Tibial nerve (tissue), 4 donors: ENCODE data around the gene SPOCK1. TPM values are rescaled to one million over a fixed set of nuclear protein-coding genes. Genes with fewer than 3 reads are reported as not detected.

Experiments
- DNase-seq, 2 donors: peaks; one replicate each; pipeline ENCODE4 v3.0.0-alpha.2; 2019; ENCODE audit warnings: low spot score in 2 of 2
- H3K27ac ChIP-seq, 4 donors: fragments of 200-600 bp; sonication (generic) in 3 of 4; one replicate each; pipeline ENCODE4 v1.5.1; 2017 to 2019; ENCODE audit warnings: mild to moderate bottlenecking in 1 of 4
- H3K27me3 ChIP-seq, 2 donors: fragments of 200-600 bp; sonication (generic) in 1 of 2; one replicate each; pipeline versions ENCODE4 v1.5.1 to v1.6.0; 2017 to 2019
- H3K36me3 ChIP-seq, 3 donors: fragments of 200-600 bp; sonication (generic); one replicate each; pipeline ENCODE4 v1.5.1; 2018 to 2019
- H3K4me1 ChIP-seq, 4 donors: fragments of 200-600 bp; sonication (generic) in 3 of 4; one replicate each; pipeline ENCODE4 v1.5.1; 2017 to 2019
- H3K4me3 ChIP-seq, 4 donors: fragments of 200-600 bp; sonication (generic) in 3 of 4; one replicate each; pipeline ENCODE4 v1.5.1; 2017 to 2019; ENCODE audit warnings: mild to moderate bottlenecking in 1 of 4, moderate library complexity in 1 of 4
- H3K9me3 ChIP-seq, 4 donors: fragments of 200-600 bp; sonication (generic) in 3 of 4; one replicate each; pipeline ENCODE4 v1.5.1; 2017 to 2019
- CTCF ChIP-seq, 5 experiments: fragments of 200-600 bp in 3 of 5; fragments of 450-650 bp in 2 of 5; sonication (generic) in 3 of 5; IDR thresholded peaks; one replicate each; pipeline ENCODE4 v1.5.1; 2016 to 2019; ENCODE audit warnings: antibody characterized with exemption in 5 of 5, mild to moderate bottlenecking in 3 of 5, moderate library complexity in 2 of 5
- EP300 ChIP-seq, 2 donors: sonication (generic); formaldehyde crosslinking; IDR thresholded peaks; one replicate each; pipeline ENCODE4 v1.6.1; 2017; ENCODE audit warnings: antibody characterized with exemption in 2 of 2, mild to moderate bottlenecking in 1 of 2
- POLR2A ChIP-seq, 2 donors: fragments of 450-650 bp; IDR thresholded peaks; one replicate each; pipeline ENCODE4 v1.6.1; 2017; ENCODE audit warnings: antibody characterized with exemption in 2 of 2, mild to moderate bottlenecking in 2 of 2, moderate library complexity in 2 of 2
- WGBS, 2 donors: methylation state at CpG; one replicate each; pipeline ENCODE4 v1.1.5; 2018; 5-methylcytosine and 5-hydroxymethylcytosine counted together
- total RNA-seq, 4 donors: library from RNA; depleted of rRNA; stranded (reverse); fragments of >200 nt; gene quantifications; one replicate each; pipeline ENCODE4 v1.1.0, GENCODE V29; 2016

SPOCK1 gene
- total RNA-seq, 4 donors from 2014 or later = 39.8 to 119 (median 73.1) TPM

- TF ChIP-seq CTCF (IDR thresholded peaks at IDR 0.05) = no peak
- no peak for TF ChIP-seq EP300 (IDR thresholded peaks at IDR 0.05)
- no peak for TF ChIP-seq POLR2A (IDR thresholded peaks at IDR 0.05)
- no peak for DNase-seq
- no peaks in the 10 kb centered on the region for H3K36me3 ChIP-seq
- H3K9me3 ChIP-seq = no peaks in the 10 kb centered on the region
- no peak overlapping the region for H3K4me3 ChIP-seq
- H3K4me1 ChIP-seq = peaks cover 0 to 12% (median 0%) of the 10 kb centered on the region in 4 donors
- H3K27me3 ChIP-seq = no peaks in the 10 kb centered on the region
- 75 to 84% methylated on average over 3 of the region's 3 CpGs for WGBS, 2 donors
- no peak overlapping the region for H3K27ac ChIP-seq
Observed at GRCh38 chr5:137092831-137093230, 406.3 kb downstream of the SPOCK1 start.

GRCh38 chr5:137091472-137091871, 407.7 kb downstream of the SPOCK1 start:
- Histone ChIP-seq H3K27me3 (no peaks in the 10 kb centered on the region), H3K36me3 (no peaks in the 10 kb centered on the region), H3K4me1 (peaks cover 0 to 12% (median 0%) of the 10 kb centered on the region in 4 donors), H3K9me3 (no peaks in the 10 kb centered on the region), H3K27ac (peak overlapping the region in 1 of 4 donors; percentile 58), H3K4me3 (no peak overlapping the region)
- TF ChIP-seq POLR2A (IDR thresholded peaks at IDR 0.05) = no peak
- no peak for TF ChIP-seq CTCF (IDR thresholded peaks at IDR 0.05)
- TF ChIP-seq EP300 (IDR thresholded peaks at IDR 0.05) = no peak
- no peak for DNase-seq
- 50 to 69% methylated on average over 1 of the region's 1 CpG for WGBS, 2 donors

GRCh38 chr5:137090721-137091120, 408.4 kb downstream of the SPOCK1 start:
- 56 to 62% methylated on average over 2 of the region's 2 CpGs for WGBS, 2 donors
- peaks cover 0 to 12% (median 0%) of the 10 kb centered on the region in 4 donors for H3K4me1 ChIP-seq
- DNase-seq = no peak
- TF ChIP-seq CTCF (IDR thresholded peaks at IDR 0.05) (no peak), POLR2A (IDR thresholded peaks at IDR 0.05) (no peak), EP300 (IDR thresholded peaks at IDR 0.05) (no peak)
- no peaks in the 10 kb centered on the region for H3K9me3 ChIP-seq
- no peaks in the 10 kb centered on the region for H3K36me3 ChIP-seq
- peak overlapping the region in 2 of 4 donors; percentile 3 to 58 for H3K27ac ChIP-seq
- H3K27me3 ChIP-seq = no peaks in the 10 kb centered on the region
- no peak overlapping the region for H3K4me3 ChIP-seq

- H3K36me3 ChIP-seq = no peaks in the 10 kb centered on the region
- TF ChIP-seq EP300 (IDR thresholded peaks at IDR 0.05) (peak; percentile 33 to 35), CTCF (IDR thresholded peaks at IDR 0.05) (no peak)
- 42 to 67% methylated on average over 1 of the region's 1 CpG for WGBS, 2 donors
- H3K27me3 ChIP-seq = no peaks in the 10 kb centered on the region
- H3K9me3 ChIP-seq = no peaks in the 10 kb centered on the region
- H3K4me1 ChIP-seq = peaks cover 0 to 12% (median 0%) of the 10 kb centered on the region in 4 donors
- peak overlapping the region in 2 of 4 donors; percentile 3 to 58 for H3K27ac ChIP-seq
- peak in 1 of 2 donors; percentile 26 for DNase-seq
- no peak overlapping the region for H3K4me3 ChIP-seq
Observed at GRCh38 chr5:137090151-137090550, 409.0 kb downstream of the SPOCK1 start.

GRCh38 chr5:137088175-137088574, 411.0 kb downstream of the SPOCK1 start:
- H3K4me3 ChIP-seq = no peak overlapping the region
- H3K27ac ChIP-seq = no peak overlapping the region
- no peaks in the 10 kb centered on the region for H3K9me3 ChIP-seq
- peaks cover 0 to 12% (median 0%) of the 10 kb centered on the region in 4 donors for H3K4me1 ChIP-seq
- H3K36me3 ChIP-seq = no peaks in the 10 kb centered on the region
- TF ChIP-seq EP300 (IDR thresholded peaks at IDR 0.05) (no peak), POLR2A (IDR thresholded peaks at IDR 0.05) (no peak), CTCF (IDR thresholded peaks at IDR 0.05) (no peak)
- 93 to 95% methylated on average over 6 of the region's 6 CpGs for WGBS, 2 donors
- no peak for DNase-seq
- no peaks in the 10 kb centered on the region for H3K27me3 ChIP-seq
